Measurements from ENCODE around the gene TRAM2.

Gene TRAM2

DNA sequence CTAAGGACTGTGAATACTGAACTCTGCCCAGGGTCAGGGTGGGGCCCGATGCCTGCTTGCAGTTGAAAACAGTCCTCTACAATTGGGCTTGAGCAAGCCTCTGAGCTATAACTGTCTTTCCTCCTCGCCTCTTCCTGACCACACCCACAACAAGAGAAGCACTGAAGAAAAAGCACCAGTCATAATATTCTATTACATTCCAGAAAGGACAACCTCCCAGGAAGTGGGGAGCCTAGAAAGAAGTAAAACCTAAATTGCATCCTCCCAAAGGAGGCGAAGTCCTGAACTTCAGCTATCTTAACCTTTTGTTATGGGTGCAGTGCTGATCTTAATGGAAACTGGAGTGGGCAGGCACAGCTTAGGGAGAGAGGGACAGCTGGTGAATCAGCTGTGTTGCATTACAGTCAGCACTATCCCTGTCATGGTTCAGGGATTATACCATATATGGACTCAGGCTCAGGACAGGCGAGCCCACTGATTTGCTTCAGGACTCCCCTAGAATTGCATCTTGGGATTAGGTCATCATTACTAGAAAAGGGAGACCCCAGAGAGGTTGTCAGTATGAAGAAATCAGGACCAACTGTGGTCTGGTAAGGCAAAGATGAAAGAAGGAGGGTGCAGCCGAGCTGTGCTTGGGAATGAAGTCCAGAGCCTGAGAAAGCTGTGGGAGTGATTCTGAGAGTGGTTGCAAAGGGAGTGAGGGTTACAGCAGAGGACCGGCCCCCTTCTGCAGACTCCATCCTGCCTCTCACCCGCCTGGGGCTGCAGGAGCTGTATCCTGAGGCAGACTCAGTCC lies 18.3 kb upstream of the TRAM2 start:
- DNase-seq (ENCODE audit: low read depth, low spot score) = peak; percentile 36

DNA sequence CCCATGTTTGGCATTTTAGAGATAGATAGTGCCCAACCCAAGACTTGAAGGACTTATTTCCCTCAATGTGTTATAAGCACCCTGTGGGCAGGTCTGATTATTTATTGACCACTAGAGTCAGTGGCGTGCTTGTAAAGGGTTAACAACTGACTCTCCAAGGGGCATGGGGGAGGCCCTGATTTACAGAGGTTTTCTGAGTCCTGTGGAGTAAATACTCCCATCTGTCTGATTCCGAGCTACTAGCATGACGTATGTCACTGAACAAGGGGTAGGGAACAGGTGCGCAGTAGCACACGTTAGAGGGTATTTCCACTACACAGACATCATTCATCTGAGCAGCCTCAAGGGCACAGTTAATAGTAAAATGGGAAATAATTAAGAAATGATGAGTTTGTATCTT lies 17.4 kb upstream of the TRAM2 start:
- DNase-seq (ENCODE audit: low read depth, low spot score) = no peak

DNA sequence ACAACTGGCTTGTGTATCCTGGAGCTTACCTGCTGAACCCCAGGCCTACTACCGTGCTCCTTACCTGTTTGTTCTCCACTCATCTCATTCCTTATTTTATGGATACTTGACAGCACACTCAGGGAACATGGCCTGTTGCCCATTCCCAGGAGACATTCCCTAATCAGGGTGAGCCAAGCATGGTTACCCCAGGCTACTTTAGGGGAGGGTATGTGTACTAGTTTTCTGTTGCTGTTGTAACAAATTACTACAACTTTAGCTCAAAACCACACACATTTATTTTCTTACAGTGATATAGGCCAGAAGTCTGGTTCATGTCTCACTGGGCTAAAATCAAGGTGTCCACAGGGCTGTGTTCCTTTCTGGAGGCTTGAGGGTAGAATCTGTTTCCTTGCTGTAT lies 15.0 kb upstream of the TRAM2 start:
- DNase-seq (ENCODE audit: low read depth, low spot score) = no peak

DNA sequence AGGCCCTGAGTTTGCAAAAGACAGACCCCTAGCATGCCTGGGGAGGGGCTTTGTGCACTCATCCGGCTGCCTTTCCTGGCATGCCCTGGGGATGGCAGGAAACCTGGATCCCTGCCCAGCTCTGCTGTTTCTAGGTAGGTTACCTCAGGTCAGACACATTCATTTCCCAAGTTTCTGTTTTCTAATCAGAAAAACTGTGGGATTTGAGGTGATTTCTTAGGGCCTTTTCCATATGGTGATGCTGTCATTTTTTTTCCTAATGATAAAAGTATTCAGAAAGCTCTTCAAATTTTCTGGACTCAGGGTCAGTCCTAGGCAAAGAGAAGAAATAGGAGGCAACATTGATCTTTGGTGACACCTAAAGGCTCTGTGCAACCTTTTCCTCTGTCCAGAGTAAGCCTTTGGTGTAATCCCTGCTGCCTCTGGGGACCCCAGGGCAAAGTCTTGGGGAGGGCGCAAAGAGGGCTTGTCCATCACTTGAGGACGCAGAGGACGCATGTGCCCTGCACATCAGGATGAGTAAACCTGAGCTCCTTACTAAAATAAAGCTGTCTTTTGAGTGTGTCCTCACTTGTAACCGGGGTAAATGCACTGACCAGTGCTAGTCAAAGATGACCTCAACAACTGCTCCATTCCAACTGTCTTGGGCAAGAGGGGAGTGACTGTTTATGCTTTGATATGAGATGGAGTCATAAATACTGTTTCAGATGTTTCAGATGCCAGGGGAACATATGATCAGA lies 13.5 kb upstream of the TRAM2 start:
- no peak for DNase-seq (ENCODE audit: low read depth, low spot score)

DNA sequence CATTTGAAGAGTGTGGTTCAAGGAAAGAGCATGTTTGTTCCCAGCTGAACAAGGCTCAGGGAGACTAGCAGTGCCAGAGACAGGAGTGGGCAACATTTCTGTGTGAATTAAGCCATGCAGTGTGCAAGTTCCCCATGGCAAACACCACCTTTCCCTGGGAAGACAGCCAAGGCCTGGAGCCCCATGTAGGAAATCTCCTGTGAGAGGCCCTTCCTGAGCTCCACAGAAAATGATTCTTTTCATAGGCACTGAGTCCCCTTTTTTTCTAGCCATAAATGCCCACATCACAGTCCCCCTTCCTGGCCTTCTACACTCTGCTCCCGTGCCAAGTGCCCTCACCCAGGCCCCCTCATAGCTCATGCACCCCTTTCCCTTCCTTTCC lies 11.8 kb upstream of the TRAM2 start:
- no peak for DNase-seq (ENCODE audit: low read depth, low spot score)

DNA sequence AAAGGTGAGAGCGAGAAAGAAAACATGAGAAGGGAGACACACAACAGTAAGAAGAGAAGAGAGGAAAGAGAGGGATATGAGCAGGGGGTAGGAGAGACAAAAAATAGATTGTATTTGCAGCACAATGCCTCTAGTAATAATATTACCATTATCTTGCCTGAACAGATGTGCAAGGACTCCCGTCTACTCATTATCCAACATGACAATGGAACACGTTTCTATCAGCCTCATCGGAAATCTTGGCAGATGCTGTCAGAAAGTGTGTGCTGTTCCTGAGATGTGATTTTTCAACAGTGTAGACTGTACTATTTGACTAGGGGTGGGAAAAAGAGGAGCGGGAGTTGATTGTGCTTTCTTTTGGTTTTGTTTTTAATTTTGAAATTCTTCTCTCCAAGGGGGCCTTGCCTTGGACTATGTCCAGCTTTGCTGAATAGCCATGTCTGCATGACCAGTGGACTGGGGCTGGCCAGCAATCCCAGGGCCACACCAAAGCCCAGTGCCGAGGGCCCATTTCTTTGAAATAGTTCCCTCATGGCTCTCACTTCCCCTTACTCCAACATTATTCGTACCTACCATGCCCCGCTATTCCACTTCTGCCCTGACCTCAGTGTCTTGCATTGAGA lies 11.3 kb upstream of the TRAM2 start:
- no peak for DNase-seq (ENCODE audit: low read depth, low spot score)

DNA sequence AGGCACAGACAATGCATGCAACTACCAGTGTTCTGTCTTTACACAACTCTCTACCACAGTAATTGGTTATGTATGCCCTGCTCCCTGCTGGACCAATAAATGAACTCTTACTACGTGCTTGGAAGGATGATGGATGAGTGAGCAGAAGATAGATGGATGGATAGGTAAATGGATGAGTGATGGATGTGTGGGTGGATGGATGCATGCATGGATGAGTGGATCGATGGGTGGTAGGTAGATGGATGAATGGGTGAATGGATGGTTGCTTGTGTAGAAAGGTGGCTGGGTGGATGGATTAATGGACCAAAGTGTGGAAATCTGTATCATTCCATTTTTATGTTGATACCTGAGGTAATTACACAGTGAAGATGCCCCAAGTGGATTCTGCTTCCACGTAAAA lies 10.1 kb upstream of the TRAM2 start:
- DNase-seq (ENCODE audit: low read depth, low spot score) = no peak

DNA sequence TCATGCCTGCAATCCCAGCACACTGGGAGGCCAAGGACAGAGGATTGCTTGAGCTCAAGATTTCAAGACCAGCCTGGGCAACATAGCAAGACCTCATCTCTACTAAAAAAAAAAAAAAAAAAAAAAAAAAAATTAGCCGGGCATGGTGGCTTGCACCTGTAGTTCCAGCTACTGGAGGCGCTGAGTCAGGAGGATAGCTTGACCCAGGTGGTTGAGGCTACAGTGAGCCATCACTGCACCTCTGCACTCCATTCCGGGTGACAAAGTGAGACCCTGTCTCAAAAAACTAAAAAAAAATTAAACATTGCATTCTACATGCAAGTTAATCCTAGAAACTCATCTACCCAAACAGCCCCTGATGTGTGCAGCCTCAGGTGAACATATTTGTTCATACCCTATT lies 7.3 kb upstream of the TRAM2 start:
- DNase-seq (ENCODE audit: low read depth, low spot score) = no peak

DNA sequence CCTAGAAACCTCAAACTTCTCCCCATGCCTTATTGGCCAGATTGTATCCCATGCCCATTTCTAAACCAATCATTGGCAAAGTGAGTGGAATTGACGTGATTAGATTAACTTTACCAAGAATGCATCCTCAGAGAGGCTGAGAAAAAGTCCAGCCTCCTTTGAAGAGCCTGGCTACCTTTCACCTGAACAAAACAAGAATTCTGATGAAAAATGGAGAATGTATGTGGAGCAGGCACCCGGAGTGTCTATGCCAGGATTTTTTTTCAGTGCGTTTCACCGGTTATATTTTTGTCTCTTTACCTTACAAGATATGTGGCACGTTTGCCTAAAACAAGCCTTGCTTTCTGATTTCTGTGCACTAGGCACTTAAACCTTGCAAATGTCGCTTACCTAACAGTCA lies 6.1 kb upstream of the TRAM2 start:
- no peak for DNase-seq (ENCODE audit: low read depth, low spot score)

DNA sequence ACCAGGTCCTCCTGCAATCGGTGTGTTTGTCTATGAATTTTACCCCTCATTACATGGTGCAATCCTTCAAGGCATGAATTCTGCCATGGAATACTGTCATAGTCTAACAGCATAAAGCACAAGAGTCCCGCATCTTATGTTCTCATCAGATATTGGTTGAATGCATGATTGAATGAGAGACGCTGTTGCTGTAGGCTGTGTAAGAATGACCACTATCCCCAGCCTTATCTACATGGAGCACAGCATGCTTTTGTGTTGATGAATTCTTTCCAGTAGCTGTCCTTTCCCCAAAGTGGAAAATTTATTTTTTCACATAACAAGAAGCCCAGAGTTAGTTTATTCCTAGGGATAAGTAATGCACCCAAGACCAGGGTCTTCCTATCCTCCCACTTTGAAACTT lies 5.6 kb upstream of the TRAM2 start:
- DNase-seq (ENCODE audit: low read depth, low spot score) = no peak

DNA sequence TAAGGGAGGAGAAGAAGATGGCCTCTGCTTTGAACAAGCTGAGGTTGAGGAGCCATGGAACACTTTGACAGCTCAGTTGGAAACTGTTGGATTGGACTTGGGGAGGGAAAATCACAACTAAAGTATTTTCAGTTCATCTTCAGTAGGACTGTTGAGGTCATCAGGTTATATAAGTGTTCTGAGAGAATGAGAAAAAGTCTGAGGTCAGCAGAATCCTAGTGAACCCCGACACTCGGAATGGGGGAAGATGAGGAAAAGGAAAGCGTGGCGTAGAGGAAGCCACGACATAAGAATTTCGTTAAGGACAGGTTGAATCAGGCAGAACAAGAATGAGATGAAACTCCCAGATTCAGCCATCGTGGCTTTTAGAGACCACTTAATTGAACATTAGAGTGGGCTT lies 4.0 kb upstream of the TRAM2 start:
- DNase-seq (ENCODE audit: low read depth, low spot score) = no peak

DNA sequence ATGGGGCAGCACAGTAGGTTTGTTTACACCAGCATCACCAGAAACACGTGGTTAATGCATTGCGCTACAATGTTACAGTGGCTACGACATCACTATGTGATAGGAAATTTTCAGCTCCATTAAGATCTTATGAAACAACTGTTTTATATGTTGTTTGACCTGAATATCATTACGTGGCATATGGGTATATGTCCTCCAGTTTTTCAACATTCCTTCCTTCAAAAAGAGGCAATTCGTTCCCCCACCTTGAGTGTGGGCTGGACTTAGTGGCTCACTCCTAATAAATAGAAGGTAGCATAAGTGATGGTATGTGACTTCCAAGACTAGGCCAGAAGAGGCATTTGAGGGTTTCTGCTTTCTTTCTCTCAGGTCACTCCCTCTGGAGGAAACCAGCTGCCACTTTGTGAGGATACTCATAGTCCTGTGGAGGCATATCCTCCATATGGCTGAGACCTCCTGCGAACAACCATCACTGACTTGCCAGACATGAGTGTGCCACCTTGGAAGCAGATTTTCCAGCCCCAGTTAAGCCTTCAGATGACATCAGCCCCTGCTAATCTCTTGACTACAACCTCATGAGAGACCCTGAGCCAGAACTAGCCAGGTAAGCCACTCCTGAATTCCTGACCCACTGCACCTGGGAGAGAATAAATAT lies 2.3 kb upstream of the TRAM2 start:
- no peak for DNase-seq (ENCODE audit: low read depth, low spot score)

DNA sequence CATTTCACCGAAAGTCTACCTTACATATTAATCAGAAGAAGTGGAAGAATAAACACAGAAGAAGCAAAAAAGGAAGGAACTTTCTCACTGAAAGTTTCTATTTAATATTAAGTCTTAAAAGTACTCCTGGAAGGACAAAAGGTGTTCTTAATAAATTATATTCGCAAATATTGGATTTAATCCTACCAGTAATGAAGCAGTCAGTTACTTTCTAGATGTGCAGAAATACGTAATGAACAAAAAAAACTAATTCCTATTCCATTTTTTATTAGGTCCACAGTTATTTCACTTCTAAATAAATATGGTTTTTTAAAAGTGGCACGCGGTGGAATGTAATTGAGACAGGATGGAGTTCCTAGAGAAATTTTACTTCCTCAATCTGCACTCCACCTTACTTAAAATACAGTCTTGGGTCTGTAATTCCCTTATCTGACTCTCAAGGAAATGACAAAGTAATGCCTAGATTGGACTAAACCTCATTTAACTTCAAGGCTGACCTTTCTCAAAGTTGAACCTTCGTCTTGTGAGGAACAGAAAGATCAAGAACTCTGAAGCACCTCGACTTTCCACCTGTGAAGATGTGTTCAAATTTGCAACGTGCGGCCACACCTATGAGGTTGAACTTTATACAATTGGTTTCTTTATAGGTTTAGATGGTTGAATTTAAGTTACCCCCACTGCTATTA lies 1.1 kb upstream of the TRAM2 start:
- no peak for DNase-seq (ENCODE audit: low read depth, low spot score)

DNA sequence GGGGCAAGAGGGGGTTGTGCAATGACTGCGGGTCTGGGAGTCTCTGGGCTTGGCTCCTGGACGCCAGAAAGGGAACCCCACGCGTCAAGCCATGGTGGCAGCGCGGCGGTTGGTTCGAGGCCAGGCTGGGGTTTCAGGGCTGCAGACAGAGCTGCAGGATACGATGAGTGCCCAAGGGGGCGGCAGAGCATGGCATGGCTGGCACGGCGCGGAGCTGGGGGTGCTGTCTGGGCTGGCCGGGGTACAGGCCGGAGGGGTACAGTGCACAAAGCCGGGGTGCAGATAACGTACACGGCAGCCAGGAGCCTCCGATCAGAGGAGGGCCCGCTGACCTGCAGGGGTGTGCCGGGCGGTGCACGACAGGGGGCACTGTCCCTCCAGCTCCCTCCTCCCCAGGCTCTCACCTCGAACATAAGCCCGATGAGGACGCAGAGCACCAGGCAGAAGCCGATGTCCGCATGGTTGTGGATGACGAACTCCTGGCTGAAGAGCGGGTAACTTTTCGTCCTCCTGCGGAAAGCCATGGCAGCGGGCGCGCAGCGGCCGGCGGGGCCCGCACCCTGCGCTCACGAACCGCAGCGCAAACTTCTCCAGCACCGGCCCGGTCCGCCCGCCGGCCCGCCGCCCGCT lies 353 bp downstream of the TRAM2 start:
- peak; percentile 88 for DNase-seq (ENCODE audit: low read depth, low spot score)

DNA sequence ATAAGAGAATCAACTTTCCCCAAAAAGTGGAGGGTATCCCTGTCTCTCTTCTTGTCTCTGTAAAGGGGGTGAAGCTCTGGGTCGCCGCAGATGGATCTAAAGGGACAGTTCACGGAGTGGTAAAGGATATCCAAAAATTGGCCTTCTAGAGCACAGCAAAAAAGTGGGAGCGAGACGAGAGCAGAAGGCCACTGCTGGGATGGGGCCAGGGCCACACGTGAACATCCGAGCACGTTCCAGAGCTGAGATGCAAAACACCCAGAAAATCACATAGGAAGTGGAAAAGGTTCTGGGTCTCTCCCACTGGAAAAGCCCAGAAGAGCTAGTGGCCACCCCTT lies 837 bp downstream of the TRAM2 start:
- DNase-seq (ENCODE audit: low read depth, low spot score) = no peak

DNA sequence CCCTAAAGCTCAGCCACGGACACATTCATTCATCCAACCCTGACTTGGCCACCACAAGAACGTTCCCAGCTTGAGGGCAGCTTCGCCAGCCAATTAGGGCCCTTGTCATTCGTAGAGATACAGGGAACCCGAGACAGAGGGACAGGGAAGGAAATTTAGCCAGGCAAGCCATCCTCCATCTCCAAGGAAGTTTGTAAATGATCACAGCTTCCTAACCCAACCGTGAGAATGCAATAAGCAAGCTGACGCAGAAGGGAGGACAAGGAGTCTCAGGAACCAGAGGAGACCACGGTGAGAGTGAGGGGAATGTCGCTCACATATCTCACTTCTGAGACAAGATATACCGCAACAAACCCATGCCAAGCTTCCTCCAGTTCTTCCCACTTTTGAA lies 1.4 kb downstream of the TRAM2 start:
- DNase-seq (ENCODE audit: low read depth, low spot score) = no peak

DNA sequence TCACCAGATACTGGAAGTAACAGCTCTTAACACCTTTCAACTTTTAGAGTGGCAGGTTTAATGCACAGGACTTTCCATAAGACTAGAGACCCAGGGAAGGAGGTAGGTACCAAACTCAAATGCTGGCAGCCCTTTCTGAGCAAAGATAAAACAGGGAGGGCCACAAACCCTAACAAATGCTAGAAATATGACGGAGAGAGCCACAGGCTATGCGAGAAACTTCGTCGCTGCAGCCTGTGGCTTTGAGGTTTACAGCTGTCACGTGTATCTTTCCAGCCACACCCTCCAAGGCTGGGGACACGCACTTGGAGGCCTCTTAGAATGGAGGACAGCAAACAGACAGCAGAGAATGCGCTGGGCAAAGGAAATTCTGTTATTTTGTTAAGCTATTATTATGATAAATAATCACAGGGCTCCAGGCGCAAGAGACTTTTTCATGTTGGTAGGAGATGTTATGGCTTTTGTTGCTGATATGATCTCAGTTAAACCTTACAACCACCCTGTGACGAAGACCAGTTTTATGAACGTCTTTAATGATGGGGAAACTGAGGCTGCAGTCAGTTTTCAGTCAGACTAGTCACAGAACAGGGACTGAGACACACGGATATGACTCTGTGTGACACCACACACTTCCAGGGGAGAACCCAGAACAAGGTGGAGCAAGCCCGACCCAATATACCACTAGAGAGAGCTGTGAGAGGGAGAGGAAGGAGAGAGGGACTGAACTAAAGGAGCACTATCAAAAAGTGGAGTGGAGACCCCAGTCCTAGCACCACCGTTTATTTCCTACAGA lies 2.0 kb downstream of the TRAM2 start:
- no peak for DNase-seq (ENCODE audit: low read depth, low spot score)

DNA sequence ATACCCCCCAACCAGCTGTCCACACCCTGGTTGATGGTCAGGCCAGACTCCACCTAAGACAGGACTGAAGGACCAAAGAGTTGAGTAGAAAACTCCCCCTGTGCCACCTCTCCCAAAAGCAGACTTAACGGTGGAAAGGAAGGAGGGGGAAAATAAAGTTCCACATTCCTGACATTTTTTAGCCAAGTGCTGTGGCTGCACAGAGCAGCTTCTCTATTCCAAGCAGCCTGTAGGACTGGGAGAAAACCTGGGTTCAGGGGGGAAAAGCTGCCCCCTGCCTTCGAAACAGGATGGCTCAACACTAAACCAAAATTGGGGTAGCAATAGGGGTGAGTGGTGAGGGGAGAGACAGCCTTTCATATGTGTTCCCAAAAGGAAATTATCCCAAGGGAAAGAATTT lies 3.6 kb downstream of the TRAM2 start:
- peak; percentile 57 for DNase-seq (ENCODE audit: low read depth, low spot score)

DNA sequence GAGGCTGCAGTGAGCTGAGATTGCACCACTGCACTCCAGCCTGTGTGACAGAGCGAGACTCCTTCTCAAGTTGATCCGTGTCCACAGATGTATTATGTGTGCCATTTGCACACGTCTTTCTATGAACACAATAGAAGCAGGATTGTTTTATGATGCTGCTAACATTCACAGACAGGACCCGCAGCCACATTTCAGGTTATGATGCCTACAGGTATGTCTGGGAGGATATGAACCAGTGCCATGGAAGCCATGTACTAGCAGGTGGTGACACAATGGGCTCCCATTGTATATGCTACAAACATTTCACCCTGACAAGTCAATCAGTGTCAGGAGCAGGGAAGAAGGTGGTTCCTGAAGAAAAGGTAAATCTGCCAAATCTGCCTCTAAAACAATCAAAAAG lies 4.3 kb downstream of the TRAM2 start:
- DNase-seq (ENCODE audit: low read depth, low spot score) = no peak

DNA sequence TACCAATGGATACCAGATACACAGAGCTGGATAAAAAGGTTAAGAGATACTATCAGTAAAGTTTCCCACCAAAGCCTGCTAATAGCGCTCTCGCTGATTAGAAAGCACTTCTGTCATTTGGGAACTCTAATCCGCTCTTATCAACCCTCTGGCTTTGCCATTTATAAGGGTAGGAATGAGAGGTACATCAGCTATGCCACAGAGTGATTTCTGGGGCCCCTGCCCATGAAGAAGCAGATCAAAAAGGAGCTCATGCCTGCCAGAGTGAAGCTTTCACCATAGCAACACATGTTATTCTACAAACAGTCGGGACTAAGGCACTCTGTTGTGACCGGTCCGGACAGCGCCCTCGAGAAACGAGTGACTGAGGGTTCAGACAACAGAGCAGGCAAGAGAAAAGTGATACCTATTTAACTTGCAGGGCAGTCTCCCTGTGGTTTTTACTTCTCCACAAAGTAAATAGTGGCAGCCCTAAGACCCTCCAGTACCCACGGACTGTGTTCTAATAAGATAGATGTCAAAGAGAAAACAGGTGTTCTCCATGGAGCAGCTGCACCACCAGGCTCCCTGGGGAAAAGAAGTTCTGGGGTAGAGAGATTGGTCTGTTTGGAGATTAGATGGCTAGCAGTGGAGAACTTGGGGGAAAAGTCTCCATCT lies 5.6 kb downstream of the TRAM2 start:
- DNase-seq (ENCODE audit: low read depth, low spot score) = peak; percentile 64

Measured in ELF-1 (cell line).